Measurements from ENCODE around the gene B3GALT5. TPM values are rescaled to one million over a fixed set of nuclear protein-coding genes. Genes with fewer than 3 reads are reported as not detected.

The B3GALT5 gene
- total and polyA plus RNA-seq, 7 donors: 0.36 to 33.7 (median 1.4) TPM

DNA sequence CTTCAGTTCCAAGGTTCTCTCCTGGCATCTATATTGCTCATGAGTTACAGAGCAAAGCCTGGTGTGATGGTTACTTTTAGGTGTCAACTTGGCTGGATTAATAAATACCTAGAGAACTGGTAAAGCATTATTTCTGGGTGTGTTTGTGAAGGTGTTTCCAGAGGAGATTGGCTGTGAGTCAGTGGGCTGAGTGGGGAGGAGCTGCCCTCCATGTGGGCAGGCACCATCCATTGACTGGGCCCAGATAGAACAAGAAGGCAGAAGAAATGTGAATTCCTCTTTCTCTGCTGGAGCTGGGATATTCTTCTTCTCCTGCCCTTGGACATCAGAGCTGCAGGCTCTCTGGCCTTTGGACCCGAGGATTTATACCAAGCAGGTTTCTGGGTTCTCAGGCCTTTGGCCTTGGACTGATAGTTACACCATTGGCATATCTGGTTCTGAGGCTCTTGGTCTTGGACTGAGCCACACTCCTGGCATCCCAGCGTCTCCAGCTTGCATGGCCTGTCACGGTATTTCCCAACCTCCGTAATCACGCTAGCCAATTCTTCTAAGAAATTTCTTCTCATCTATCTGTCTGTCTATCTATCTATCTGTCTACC lies 44.5 kb downstream of the B3GALT5 start:
- peaks cover 0 to 6% (median 0%) of the 10 kb centered on the region in 4 donors for H3K9me3 ChIP-seq
- WGBS, 2 donors: 91 to 94% methylated on average over 5 of the region's 5 CpGs
- no peaks in the 10 kb centered on the region for H3K27me3 ChIP-seq
- intact Hi-C loops (cut with DNase I): no loop called here
- no peak for DNase-seq
- H3K4me1 ChIP-seq: peaks cover 0 to 40% (median 30%) of the 10 kb centered on the region in 4 donors
- H3K27ac ChIP-seq: peak overlapping the region in 2 of 4 donors; percentile 65 to 69
- no peak overlapping the region for H3K4me3 ChIP-seq
- TF ChIP-seq POLR2A (IDR thresholded peaks at IDR 0.05) (no peak), EP300 (IDR thresholded peaks at IDR 0.05) (no peak), CTCF (IDR thresholded peaks at IDR 0.05) (no peak), POLR2AphosphoS5 (IDR thresholded peaks at IDR 0.05) (no peak)
- no peaks in the 10 kb centered on the region for H3K36me3 ChIP-seq

- no peak for DNase-seq
- peaks cover 0 to 6% (median 0%) of the 10 kb centered on the region in 4 donors for H3K9me3 ChIP-seq
- peaks cover 0 to 40% (median 30%) of the 10 kb centered on the region in 4 donors for H3K4me1 ChIP-seq
- intact Hi-C loops (cut with DNase I): no loop called here
- TF ChIP-seq POLR2A (IDR thresholded peaks at IDR 0.05) (no peak), CTCF (IDR thresholded peaks at IDR 0.05) (no peak), POLR2AphosphoS5 (IDR thresholded peaks at IDR 0.05) (no peak), EP300 (IDR thresholded peaks at IDR 0.05) (no peak)
- H3K36me3 ChIP-seq: no peaks in the 10 kb centered on the region
- no peaks in the 10 kb centered on the region for H3K27me3 ChIP-seq
- no peak overlapping the region for H3K4me3 ChIP-seq
- 41 to 71% methylated on average over 2 of the region's 2 CpGs for WGBS, 2 donors
- H3K27ac ChIP-seq: no peak overlapping the region
Observed at GRCh38 chr21:39658066-39658465, 45.3 kb downstream of the B3GALT5 start.

DNA sequence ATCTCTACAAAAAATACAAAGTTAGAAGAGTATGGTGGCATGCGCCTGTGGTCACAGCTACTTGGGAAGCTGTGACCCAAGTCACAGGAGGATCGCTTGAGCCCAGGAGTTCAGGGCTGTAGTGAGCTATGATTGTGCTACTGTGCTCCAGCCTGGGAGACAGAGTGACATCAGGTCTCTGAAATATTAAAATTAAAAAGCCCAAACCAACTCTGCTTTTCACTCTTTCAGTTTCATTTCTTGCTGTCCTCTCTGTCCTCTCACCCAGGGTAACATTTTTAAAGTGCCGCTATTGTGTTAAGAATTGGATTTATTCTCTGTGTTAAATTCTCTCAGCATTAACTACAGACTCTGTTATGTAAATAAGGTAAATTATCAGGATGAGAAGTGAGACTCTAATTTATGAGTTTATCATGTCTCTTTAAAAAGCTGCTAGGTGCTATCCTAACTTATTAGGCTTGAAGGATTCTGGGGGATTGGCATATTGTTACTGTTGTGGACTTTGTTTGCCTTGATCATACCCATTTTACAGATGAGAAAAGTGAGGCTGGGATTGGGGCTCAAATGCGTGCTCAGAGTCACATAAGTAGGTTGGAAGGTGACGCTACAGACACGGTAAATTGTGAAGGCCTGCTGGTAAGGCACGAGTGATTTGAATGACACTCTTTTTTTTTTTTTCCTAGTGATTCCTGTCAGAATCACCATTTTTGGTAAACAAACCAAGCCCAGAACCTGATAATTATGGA lies 46.5 kb downstream of the B3GALT5 start:
- H3K4me3 ChIP-seq: no peak overlapping the region
- WGBS, 2 donors: 84 to 90% methylated on average over 7 of the region's 7 CpGs
- H3K4me1 ChIP-seq: peaks cover 0 to 40% (median 30%) of the 10 kb centered on the region in 4 donors
- H3K36me3 ChIP-seq: no peaks in the 10 kb centered on the region
- H3K9me3 ChIP-seq: no peaks in the 10 kb centered on the region
- no peak for DNase-seq
- intact Hi-C loops (cut with DNase I): no loop called here
- H3K27me3 ChIP-seq: no peaks in the 10 kb centered on the region
- peak overlapping the region in 3 of 4 donors; percentile 58 to 78 (median 77) for H3K27ac ChIP-seq
- TF ChIP-seq EP300 (IDR thresholded peaks at IDR 0.05) (no peak), POLR2A (IDR thresholded peaks at IDR 0.05) (no peak), POLR2AphosphoS5 (IDR thresholded peaks at IDR 0.05) (no peak), CTCF (IDR thresholded peaks at IDR 0.05) (no peak)

DNA sequence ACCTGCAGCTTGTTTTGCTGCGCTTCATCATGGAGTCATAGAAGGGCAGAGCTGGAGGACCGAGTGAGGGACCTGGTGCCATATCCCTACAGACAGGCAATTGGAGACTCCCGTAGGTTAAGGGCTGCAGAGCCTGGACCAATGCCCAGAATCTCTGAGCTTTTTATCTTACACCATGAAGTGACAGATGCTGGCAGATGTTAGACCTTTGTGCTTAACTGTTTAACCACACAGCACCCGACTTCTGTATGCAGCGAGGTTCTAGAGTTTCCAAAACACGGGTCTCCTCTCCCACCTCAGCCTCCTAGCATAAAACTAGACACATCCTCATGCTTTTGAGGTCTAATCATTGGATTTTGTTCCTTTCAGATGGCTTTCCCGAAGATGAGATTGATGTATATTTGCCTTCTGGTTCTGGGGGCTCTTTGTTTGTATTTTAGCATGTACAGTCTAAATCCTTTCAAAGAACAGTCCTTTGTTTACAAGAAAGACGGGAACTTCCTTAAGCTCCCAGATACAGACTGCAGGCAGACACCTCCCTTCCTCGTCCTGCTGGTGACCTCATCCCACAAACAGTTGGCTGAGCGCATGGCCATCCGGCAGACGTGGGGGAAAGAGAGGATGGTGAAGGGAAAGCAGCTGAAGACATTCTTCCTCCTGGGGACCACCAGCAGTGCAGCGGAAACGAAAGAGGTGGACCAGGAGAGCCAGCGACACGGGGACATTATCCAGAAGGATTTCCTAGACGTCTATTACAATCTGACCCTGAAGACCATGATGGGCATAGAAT lies 47.6 kb downstream of the B3GALT5 start:
- peak; percentile 84 for DNase-seq
- WGBS, 2 donors: 24 to 25% methylated on average over 17 of the region's 17 CpGs
- peaks cover 0 to 32% (median 24%) of the 10 kb centered on the region in 4 donors for H3K4me1 ChIP-seq
- H3K4me3 ChIP-seq: peak overlapping the region in 2 of 4 donors; percentile 13 to 27
- no peaks in the 10 kb centered on the region for H3K9me3 ChIP-seq
- no peak for TF ChIP-seq POLR2A (IDR thresholded peaks at IDR 0.05)
- no peak for TF ChIP-seq CTCF (IDR thresholded peaks at IDR 0.05)
- peak in 1 of 4 donors; percentile 11 for TF ChIP-seq EP300 (IDR thresholded peaks at IDR 0.05)
- peak in 3 of 4 donors; percentile 36 to 72 (median 58) for TF ChIP-seq POLR2AphosphoS5 (IDR thresholded peaks at IDR 0.05)
- peak overlapping the region; percentile 39 to 78 (median 68) for H3K27ac ChIP-seq
- H3K27me3 ChIP-seq: no peaks in the 10 kb centered on the region
- intact Hi-C loops (cut with DNase I): loop anchor here (2.0 kb wide), 1 partner anchor 14 kb away; no protein-coding TSS in a partner anchor
- H3K36me3 ChIP-seq: no peaks in the 10 kb centered on the region
